GM18868 (cell line): ENCODE results near the gene BAG5.
"Not testable (repeated sequence)": the region's sequence is repeated elsewhere in the genome, so short reads cannot be mapped to it uniquely, and the experiment has no call there.

ENCODE experiments used
- ATAC-seq: cut with Tn5 transposase; IDR thresholded peaks from one replicate; pipeline ENCODE4 v1.9.1; 2021; ENCODE audit warnings: mild to moderate bottlenecking, moderate library complexity; ENCODE audit not compliant: unreplicated experiment

The BAG5 gene

DNA sequence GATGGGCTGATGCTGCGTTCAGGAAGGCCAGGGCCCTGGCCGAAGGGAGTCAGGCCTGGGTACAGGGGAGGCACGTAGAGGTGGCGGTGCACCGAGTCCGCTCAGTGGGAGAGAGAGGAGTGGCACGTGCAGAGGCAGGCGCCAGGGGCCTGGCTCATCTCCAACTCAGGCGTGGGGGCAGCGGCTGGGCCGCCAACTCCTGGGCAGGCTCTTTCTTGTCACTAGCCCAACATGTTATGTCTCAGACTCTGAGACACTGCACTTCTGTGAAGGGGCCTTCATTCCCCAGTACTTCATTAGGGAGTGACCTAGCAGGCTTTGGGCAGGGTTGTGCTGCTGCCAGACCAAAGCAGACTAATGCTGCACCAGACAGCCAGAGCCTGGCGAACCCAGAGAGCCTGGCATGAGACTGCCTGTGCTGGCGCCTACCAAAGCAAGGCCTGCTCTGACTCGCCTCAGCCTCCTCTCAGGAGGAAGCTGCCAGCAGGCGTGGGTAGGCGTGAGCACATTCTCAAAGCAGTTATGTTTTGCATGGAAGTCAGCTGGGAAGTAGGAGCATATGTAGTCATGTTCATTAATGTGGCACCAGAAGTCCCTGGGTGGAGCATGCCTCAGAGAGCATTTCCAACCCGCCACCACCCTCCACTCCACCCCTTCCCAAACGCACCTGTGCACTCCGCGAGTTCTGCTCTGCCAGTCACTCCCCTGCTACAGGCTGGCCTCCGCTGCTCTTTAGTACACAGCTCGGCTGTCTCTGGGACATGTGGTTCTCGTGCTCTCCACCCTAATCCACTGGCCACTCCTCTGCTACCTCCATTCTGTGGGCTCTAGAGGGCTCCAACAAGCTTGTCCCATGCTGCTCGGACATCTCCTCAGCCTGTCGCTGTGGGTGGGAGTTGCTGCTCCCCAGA is 49.5 kb downstream of the BAG5 start:
- no peak for ATAC-seq

DNA sequence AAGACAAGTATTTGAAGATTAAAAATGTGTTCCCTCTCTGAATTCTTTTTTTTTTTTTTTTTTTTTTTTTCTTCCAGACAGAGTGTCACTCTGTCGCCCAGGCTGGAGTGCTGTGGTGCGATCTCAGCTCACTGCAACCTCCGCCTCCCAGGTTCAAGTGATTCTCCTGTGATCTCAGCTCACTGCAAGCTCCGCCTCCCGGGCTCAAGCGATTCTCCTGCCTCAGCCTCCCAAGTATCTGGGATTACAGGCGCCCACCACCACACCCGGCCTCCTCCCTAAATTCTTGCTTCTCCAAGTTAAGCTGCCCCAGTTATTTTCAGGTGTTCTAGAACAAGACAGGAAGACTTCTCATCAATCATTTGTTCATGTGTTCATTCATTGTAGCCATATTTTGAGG is 50.3 kb downstream of the BAG5 start:
- not testable (repeated sequence) for ATAC-seq

DNA sequence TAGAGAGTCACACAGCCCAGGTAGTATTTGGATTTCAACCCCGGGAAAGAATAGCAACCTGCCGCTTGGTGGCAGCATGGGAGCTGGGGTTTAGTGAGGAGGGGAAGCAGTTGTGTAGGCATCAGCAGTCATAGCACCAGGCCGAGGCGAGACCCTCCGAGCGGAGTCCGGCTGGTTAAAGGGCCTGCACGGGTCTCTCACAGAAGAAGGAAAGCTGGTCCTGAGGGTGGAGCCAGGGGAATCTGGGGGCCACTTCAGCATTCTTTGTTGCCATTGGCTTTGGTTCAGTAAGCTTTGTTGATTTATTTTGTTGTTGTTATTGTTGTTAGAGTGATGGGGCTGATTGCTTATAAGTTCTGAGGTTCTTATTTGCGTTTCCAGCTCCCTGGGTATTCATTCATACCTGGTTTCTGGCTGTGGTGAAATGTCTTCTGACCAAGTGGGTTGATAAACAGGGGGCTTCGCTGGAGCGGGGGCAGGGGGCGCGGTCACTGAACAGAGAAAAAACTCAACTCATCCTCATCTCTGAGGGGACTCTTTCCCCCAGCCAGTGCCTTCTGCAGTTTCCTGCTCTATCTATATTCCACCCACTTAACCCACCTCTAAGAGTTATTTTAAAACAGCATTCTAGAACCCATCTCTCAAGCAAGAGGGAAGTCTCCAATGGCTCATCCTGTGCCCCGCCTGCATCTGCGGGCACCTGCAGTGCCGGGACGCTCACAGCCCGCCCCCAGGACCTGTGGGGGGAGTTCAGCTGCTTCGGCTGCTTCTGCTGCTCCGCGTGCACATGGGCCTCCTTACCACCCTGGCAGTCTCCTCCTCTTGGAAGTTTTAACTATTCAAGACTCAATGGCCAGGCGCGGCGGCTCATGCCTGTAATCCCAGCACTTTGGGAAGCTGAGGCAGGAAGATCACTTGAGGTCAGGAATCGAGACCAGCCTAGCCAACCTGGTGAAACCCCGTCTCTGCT is 51.4 kb downstream of the BAG5 start:
- no peak for ATAC-seq

DNA sequence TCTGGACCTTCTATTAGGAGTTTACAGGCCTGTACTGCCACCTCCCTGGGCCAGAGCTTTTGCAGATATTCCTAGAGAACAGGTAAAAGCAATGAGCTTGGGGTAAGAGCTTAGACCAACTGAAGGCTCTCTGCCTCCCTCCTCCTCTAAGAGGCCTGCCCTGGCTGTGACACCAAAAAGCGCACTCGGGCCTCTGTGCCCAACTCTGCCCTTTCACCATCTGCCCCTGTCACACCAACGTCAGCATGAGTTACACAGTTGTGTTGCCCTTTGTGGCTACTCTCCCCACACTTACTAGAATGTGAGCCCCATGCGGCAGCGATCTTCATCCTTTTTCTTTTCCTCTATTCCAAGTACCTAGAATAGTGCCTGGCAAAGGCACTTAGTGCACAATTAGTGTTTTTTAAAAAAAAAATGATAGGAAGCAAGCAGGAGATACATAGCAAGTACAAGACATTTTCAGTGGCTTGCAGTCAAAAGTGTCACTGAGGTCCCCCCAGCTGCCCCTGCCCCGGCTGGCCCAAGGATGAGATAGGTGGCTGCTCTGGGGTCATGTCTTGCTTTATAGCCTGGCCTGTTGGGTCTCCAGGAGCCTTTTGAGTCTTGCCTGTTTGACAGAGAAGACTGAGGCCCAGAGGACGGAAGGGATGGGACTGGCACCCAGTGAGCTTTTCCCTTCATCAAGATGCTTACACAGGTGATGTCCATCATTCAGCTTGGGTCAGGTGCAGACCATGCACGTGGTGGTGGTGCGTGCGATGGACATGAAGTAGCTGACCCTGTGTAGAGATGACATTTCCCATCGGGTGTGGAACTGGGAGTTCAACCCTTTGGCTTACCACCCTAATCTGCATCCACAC is 52.4 kb downstream of the BAG5 start:
- no peak for ATAC-seq

DNA sequence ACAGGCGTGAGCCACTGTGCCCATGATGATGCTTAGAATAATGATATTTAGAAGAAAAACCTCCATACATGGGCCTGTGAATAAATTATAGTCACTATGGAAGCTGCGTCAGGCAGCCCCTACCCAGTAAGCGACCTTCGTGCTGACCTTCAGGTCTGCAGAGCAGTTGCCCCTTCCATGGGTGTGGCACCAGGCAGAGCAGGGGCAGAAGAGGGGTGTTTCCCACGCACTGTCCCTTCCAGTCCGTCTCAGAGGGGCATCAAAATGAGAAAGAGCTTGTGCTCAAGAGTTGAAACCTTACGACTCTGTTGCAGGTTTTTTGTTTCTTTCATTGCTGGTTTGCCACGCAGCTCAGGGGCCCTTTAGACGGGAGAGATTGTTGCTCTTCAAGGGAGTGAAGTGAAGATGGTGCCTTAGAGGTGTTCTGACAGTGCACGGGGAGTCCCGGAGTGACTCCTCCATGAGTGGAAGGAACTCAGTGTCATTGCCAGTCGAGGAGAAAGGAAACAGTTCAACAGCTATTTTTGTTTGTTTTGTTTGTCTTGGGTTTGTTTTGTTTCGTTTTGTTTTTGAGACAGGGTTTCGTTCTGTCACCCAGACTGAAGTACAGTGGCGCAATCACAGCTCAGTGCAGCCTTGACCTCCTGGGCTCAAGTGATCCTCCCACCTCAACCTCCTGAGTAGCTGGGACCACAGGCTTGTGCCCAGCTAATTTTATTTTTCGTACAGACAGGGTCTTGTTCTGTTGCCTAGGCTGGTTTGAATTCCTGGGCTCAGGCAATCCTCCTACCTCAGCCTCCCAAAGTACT is 53.7 kb downstream of the BAG5 start:
- no peak for ATAC-seq

DNA sequence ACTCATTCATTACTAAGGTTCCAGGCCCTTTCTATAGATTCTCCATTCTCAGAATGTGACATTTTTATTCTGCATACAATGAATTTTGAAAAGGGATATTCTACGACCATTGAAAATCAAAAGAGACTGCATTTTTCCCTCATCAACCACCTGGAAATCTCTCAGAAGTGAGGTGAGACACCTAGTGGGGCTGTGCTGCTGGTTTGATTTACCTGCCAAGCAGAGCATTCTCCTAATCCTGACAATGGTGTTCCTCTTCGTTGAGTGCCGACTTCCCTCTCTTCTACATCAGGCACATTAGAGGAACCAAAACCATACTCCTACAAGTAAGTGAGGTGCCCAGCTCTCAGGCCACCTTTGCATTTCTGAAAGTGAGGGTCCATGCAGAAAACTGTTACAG is 54.7 kb downstream of the BAG5 start:
- ATAC-seq = no peak
